Epidermal melanocyte (primary cell): ENCODE data around the gene SAC3D1.

ENCODE experiments used
- DNase-seq: peaks from one replicate; pipeline ENCODE4 v3.0.0; 2011; ENCODE audit warnings: low spot score; ENCODE audit not compliant: insufficient read length

Gene SAC3D1

DNA sequence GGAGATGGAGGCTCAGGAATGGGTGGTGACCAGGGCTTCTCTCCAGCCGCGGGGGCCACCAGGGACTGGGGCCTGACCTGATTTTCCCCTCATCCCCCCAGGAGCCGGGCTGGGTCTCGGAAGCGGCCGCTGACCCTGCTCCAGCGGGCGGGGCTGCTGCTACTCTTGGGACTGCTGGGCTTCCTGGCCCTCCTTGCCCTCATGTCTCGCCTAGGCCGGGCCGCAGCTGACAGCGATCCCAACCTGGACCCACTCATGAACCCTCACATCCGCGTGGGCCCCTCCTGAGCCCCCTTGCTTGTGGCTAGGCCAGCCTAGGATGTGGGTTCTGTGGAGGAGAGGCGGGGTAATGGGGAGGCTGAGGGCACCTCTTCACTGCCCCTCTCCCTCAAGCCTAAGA, 46.8 kb downstream of the SAC3D1 start:
- DNase-seq, result no peak

DNA sequence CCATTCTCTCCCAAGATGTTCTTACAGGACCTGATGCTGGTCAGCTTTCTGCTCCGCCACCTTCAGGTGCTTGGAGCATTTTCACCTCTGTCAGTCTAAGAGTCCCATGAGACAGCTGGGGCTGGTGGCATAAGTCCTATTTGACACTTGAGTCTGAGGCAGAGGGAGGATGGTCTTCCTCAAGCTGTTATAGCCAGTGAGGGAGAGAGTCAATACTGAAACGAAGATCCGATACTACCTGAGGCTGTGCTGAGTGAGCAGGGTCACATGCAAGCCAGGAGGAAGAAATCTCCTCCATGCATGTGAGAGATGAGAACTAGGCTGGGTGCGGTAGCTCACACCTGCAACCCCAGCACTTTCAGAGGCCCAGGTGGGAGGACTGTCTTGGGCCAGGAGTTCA, 48.6 kb downstream of the SAC3D1 start:
- DNase-seq, result no peak

DNA sequence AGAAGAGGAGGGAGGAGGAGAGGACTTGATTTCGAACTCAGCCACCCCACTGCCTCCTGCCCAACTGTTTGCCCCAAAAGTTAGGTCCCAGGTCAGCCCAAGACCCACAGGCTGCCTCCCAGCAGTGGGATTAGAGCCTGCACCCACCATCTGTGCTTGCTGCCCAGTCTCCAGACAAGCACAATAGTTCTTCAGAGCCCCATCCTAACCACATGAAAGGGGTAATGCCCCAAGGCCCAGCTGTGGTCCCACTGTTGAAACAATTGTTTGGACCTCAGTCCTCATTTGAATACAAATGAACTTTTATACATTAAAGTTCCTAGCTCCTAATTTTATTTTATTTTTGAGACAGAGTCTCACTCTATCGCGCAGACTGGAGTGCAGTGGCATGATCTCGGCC, 49.6 kb downstream of the SAC3D1 start:
- no peak for DNase-seq
